ENCODE measurements around the gene FAM177A1.
"Not testable (repeated sequence)": the region's sequence is repeated elsewhere in the genome, so short reads cannot be mapped to it uniquely, and the experiment has no call there.

FAM177A1 gene, protein sequence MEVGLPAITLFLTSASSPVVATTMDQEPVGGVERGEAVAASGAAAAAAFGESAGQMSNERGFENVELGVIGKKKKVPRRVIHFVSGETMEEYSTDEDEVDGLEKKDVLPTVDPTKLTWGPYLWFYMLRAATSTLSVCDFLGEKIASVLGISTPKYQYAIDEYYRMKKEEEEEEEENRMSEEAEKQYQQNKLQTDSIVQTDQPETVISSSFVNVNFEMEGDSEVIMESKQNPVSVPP

DNA sequence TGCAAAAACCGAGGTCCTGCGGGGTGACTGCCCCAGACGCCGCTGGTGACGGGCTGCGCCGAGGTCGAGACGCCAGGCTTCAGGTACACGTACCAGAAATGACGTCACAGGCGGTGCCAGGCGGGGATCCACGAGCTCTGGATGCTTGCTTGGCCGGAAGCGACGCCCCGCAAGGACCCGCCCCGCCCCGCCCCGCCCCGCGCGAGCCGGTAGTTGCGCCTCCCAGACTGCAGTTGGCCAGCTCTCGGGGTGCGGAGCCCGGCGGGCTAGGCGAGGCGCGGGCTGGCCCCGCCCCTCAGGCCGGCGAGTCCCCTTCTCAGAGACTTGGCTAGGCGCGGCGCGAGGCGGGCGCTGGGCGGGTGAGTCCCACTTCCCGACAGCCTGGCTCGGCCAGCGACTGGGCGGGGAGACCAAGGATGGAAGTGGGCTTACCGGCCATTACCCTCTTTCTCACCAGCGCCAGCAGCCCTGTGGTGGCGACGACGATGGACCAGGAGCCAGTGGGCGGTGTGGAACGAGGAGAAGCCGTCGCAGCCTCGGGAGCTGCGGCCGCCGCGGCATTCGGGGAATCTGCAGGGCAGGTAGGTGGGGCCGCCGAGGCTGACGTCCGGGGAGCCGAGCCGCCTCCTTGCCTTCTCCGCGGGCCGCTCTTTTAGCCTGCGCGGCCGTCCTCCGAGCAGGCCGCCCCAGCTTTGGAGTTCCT lies at the start of gene FAM177A1:
Gene FAM177A1 (plus strand): TSS at position 225 of the 703 bp plus-strand sequence. CDS start 192 bp downstream, at position 417.
- peak; percentile 100 for DNase-seq

DNA sequence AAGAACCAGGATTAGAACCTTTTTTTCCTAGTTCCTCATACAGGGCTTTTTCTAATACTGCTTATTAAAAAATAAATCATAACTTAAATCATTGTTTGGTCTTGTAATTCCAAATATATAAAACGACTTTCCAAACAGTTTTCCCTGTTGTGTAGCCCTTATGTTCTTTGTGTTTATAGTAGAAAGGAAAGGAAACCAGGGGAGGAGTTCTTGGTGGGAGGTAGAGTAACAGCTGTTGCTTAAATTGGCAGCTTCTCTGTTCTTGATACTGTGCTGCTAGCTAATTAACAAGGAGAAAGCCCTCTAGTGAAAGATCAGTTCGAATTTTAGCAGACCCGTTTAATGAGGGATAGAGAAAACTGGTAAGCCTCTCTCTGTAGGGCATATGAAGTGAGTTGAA lies 48.3 kb upstream of the FAM177A1 start:
- no peak for DNase-seq

DNA sequence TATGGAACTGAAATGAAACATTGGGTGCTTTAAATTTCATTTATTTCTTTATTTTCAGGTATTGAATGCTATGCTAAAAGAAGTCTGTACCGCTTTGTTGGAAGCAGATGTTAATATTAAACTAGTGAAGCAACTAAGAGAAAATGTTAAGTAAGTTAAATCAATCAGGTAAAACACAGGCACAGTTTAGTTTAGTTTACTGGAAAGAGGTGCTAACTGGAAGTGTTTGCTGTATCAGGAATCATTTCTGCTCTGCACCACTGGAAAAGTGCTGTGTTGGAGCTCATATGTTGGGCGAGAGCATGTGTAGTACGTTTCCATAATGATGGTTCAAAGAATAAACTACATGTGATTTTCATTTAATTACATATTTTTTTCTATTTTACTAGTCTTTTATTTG lies 46.6 kb upstream of the FAM177A1 start:
- DNase-seq = no peak

DNA sequence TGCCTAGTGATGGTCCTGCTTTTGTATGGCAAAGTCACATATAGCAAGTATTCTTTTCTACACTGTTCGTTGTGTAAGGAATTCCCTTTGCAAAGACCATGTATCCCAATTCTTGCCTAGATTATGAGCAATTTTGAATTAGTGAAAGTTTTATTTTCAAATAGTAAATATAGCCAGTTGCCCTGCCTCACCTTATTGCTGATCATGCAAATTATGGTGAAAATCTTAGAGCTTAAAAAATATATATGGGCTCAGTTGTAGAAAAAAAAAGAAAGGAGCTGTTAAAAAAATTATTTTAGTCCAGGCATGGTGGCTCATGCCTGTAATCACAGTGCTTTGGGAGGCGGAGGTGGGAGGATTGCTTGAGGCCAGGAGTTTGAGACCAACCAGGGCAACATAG lies 44.5 kb upstream of the FAM177A1 start:
- DNase-seq = no peak

DNA sequence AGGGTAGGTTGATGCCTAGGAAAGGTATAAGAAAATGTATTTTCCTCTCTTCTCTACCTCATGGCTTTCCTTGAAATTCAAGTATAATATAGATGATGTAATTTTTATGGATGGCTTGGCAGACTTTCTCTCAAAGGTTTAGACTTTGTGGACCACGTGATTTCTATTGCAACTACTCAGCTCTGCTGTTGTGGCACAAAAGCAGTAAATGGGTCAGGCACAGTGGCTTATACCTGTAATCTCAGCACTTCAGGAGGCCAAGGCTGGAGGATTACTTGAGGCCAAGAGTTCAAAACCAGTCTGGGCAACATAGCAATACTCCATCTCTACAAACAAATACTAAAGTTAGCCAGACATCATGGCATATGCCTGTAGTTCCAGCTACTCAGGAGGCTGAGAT lies 41.2 kb upstream of the FAM177A1 start:
- no peak for DNase-seq

DNA sequence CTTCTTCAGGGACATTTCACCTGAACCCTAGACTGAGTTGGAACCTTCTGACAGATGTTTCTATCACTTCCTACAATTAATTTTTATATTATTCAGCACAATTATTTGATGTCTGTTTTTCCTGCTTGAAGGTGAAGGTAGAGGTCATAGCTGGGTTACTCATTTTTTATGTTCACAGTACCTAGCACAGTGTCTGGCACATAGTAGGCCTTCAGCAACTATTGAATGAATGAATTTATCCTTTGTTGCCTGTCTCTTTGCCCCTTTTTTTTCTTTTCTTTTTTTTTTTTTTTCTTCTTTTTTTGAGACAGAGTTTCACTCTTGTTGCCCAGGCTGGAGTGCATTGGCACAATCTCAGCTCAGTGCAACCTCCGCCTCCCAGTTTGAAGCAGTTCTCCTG lies 29.5 kb upstream of the FAM177A1 start:
- DNase-seq = no peak

DNA sequence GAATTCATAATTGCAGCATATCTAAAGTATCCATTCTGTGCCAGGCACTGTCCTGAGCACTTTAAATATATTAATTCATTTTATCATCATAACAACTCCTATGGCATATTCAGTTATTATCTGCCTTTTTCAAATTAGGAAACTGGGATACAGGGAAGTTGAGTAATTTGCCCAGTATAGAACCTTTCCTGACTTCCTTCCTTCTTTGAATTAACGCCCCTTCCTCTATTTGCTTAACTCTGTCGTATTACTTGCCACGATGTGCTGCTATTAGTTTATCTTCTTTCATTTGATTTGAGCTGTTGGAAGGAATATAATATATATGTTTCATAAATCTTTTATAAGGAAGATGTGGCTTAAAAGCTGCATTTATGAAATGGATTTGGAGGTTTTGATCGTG lies 25.4 kb upstream of the FAM177A1 start:
- no peak for DNase-seq

DNA sequence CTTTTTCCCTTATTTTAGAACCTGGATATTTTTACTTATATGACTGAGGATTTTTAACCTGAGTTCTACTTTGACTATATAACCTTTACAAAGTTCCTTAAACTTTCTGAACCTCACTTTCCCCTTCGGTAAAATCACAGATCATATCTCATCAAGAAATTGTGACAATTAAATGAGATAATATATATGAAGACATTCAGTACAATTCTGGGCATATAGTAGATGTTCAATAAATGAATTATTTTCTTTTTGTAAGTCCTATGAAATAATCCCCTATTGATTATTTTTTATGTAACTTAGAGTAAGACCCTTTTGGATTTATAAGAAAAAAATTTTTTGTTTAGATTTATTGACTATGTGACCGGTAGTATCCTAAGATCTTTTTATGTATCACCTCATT lies 17.6 kb upstream of the FAM177A1 start:
- DNase-seq = no peak

DNA sequence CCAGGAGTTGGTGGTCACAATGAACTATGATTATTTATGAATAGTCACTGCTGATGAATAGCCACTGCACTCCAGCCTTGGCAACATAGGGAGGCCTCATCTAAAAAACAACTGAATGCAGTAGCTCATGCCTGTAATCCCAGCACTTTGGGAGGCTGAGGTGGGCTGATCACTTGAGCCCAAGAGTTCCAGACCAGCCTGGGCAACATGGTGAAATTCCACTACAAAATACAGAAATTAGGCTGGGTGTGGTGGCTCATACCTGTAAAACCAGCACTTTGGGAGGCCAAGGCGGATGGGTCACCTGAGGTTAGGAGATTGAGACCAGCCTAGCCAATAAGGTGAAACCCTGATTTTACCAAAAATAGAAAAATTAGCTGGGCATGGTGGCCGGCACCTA lies 13.5 kb upstream of the FAM177A1 start:
- no peak for DNase-seq

DNA sequence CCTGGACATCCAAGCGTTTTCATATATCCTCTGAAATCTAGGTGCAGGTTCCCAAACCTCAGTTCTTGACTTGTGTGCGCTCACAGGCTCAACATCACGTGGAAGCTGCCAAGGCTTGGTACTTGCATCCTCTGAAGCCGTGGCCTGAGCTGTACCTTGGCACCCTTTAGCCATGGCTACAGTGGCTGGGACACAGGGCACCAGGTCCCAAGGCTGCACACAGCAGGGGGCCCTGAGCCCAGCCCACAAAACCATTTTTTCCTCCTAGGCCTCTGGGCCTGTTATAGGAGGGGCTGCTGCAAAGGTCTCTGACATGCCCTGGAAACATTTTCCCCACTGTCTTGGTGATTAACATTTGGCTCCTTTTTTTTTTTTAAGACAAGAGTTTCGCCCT lies 11.6 kb upstream of the FAM177A1 start:
- peak; percentile 2 for DNase-seq

DNA sequence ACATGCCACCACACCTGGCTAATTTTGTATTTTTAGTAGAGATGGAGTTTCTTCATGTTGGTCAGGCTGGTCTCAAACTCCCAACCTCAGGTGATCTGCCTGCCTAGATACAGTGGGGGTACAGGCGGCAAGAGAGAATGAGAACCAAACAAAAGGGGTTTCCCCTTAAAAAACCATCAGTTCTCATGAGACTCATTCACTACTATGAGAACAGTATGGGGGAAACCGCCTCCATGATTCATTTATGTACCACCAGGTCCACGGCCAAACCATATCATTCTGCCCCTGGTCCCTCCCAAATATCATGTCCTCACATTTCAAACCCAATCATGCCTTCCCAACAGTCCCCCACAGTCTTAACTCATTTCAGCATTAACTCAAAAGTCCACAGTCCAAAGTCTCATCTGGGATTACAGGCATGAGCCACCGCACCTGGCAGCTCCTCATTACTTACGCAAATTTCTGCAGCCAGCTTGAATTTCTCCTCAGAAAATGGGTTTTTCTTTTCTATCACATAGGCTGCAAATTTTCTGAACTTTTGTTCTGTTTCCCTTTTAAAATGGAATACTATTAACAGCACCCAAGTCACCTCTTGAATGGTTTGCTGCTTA lies 11.0 kb upstream of the FAM177A1 start:
- not testable (repeated sequence) for DNase-seq

DNA sequence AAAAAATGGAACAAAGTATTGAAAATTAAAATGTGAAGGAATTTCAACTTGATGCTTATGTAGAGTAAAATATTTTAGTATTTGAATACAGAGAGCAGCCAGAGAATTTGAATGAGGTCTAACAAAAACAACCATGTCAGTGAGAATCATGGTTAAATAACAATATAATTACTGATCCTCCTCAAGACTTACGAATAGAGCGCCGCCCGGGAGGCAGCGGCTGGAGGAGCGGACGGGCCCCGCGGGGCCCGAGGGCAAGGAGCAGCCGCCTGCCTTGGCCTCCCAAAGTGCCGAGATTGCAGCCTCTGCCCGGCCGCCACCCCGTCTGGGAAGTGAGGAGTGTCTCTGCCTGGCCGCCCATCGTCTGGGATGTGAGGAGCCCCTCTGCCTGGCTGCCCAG lies 7.8 kb upstream of the FAM177A1 start:
- DNase-seq = not testable (repeated sequence)

DNA sequence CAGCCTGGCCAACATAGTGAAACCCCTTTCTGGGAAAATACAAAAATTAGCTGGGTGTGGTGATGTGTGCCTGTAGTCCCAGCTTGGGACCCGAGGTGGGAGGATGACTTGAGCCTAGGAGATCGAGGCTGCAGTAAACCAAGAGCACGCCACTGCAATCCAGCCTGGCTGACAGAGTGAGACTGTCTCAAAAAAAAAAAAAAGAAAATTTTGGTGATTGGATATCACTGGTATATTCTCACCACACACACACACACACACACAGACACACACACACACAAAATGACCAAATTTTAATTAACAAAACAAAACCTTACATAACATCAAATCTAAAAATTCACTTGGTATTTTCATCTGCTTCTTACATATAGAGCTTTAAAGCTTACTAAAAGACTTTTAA lies 3.4 kb upstream of the FAM177A1 start:
- DNase-seq = no peak

DNA sequence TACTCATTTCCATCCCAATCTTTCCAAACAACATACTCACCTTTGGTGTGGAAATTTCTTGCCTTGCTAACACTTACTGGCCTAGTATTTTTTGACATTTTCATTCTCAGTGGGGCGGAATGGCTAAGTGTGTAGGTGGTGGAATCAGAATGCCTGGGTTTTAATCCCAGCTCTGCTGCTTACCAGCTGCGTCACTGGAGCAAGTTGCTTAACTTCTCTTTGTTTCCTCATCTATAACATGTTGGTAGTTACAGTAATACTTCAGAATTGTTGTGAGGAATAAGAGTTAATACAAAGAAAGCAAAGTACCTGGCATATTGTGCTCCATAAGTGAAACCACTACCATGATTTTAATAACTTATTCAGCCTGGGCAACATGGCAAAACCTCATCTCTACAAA lies 3.0 kb upstream of the FAM177A1 start:
- DNase-seq = no peak

DNA sequence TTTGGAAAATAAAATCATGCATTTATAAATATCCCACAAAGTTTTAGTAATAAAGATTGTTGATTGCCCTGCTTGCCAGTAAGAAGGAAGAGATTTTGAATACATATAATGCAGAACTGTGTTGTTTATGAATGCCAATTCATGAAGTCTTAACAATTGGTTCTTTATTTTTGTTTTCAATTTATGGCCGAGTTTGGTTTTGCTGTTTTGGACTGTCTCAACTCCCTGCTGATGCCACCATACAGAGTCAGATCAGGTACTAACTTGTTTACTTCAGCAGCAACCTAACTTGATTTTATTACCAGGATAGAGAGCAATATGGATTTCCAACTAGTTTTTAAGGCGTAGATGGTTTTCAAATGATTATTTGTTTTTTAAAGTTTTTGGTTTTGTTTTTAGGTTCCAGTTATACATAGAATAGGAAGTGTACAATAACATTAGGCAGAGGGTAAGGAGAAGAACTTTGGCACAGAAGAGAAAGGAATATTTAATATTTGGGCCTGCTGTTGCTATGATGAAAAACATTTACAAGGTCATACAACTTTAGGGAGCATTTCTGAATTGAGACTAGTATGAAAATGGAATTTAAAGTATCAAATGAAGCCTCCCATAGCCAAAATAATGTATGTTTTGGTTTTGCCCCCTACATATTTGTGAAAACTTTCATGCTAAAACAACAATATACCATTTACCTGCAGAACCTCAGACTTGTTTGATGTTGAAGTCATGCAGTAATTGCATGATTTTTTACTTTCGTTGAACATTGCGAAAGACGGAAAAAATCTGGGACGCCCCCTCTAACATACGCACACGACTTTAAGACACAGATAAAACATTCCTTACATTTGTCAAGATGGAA lies 904 bp upstream of the FAM177A1 start:
- no peak for DNase-seq

DNA sequence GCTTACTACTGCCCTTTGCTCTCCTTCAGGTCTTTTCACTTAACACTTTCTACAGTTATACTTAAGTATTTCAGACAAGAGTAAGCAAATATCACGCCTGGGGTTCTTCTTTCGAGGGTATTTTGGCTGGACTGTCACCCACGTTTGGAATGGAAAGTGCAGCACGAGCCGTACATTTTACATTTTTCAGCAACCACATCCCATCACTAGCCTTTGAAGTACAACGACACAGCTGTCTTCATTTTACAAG lies 349 bp upstream of the FAM177A1 start:
- no peak for DNase-seq

DNA sequence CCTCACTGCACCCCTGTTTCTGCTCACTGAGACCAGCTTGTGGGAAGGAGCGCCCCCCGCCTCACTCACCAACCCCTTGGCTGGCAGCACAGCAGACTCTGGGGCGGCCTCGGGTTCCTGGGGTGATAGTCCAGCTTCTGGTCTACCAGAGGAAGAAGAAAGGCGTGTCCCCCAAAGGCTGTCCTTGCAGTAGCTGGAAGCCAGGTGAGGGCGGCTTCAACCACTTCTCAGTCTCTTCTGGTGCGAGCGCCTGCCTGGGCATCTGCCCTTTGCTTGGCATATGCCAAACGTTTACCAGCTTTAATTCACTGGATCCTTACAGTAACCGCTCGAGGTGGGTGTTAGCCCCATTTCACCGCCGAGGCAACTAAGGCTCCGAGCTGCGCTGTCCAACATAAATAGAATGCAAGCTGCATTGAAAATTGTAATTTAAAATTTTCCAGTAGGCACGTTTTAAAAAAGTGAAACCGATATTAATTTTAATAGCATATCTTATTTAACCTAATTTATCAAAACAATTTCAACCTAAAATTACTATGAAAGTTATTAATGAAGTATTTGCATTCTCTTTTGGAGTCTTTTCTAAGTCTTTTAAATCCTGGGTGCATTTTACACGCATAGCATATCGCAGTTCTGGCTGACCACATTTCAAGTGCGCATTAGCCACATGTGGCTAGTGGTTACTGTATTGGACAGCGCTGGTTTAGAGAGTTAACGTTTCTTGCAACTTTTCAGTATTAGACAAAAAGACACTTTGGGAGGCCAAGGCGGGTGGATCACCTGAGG lies 872 bp downstream of the FAM177A1 start:
- no peak for DNase-seq

DNA sequence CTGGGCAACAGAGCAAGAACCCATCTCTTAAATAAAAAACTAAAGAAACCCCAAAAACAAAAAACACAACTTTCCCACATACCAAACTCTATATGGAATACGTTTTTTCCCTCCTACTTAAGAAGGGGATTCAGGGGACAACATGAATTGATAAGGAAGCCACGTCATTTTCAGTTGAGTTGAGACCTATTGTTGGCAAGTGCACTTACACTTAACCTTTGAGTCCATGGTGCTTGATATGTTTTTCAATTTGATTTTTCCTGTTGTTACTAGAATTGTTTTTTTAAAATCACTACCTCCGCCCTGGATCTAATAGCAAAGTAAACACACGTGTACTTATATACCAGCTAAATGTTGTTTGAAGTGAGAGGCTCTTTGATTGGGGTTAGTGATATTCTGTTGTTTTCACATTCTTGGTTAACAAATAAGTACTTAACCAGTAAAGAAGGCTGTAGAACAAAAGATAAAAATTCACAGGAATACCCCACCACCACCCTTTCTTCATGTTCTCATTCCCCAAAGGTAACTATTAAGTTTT lies 2.0 kb downstream of the FAM177A1 start:
- no peak for DNase-seq

DNA sequence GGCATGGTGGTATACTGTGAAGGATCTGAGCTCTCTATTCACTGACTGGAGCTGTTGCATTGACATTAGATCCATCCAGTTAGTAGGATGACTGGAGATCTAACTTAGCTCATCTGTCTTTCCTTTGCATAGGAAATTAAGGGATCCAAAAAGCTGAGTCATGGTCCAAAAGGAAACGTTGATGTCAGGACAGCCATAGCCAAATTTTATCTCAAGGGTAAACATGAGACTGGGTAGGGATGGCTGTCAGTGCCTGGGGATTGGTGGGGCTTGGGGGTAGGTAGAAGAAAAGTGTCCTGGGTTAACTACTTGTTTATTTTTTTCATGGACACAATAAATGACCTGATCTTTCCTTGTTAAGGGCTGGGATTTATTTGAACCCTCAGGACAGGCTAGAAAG lies 4.6 kb downstream of the FAM177A1 start:
- no peak for DNase-seq

DNA sequence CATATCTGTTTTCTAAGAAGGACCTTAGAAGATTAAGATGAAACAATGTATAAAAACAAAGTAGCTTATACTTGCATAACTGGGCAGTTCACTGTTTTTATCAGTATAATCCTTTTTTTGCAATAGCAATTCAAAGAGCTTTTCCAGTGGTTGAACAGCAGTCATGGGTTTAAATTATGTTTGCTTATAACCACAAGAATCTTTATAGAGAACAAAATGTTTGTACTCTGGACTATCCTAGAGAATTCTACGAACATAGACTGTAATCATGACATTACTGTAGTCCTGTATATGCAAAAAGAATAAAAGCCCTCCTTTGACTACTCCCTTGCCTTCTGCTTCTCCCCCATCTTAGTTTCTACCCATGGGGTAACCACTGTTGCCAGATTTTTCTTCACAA lies 5.7 kb downstream of the FAM177A1 start:
- DNase-seq = no peak

DNA sequence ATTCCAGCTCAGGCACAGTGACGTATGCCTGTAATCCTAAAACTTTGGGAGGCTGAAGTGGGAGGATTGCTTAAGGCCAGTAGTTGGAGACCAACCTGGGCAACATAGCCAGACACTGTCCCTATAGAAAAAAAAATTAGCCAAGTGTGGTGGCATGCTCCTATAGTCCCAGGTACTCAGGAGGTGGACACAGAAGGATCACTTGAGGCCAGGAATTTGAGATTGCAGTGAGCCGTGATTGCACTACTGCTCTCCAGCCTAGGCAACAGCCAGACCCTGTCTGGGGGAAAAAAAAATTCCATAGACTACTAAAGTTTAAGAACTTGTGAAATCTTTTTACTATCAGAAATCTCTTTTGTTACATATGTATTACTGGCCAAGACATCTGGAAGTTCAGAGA lies 6.6 kb downstream of the FAM177A1 start:
- DNase-seq = no peak

DNA sequence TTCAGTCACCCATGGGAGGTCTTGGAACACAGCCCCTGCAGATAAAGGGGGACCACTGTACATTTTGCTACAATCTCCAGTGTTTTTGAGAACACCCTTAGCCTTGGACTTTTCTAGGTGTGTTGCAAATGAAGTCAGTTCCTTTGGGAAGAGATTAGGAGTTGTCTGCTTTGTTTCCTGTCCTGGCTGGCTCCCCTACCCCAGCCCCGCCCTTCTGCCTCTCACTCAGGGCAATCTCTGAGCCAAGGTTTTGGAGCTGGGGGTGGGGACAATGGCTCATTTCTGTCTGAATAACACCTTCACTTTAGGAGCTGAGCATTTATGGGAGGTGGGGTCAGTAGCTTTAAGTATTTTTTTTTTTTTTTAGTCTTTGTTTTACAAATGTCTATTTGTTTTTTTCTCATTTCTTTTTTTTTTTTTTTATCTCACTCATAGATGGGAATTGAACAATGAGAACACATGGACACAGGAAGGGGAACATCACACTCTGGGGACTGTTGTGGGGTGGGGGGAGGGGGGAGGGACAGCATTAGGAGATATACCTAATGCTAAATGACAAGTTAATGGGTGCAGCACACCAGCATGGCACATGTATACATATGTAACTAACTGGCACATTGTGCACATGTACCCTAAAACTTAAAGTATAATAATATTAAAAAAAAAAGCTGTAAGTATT lies 15.2 kb downstream of the FAM177A1 start:
- not testable (repeated sequence) for DNase-seq
